Left lung (tissue), 10 donors: ENCODE measurements around the gene KIF3B. TPM values are rescaled to one million over a fixed set of nuclear protein-coding genes. Genes with fewer than 3 reads are reported as not detected.
A peak's percentile ranks its signal among the peaks of the same experiment; 100 is the strongest.
"Not testable (repeated sequence)": the region's sequence is repeated elsewhere in the genome, so short reads cannot be mapped to it uniquely, and the experiment has no call there.

ENCODE experiments used
- ATAC-seq: fragments of 200-7000 bp; cut with Tn5 transposase; one replicate; pipeline ENCODE4 v1.9.1; 2020; ENCODE audit warnings: moderate library complexity
- DNase-seq, 4 donors: peaks; one replicate each; pipeline ENCODE4 v3.0.0-alpha.2; 2013 to 2020
- H3K27ac ChIP-seq, 2 donors: fragments of 200-600 bp; sonication (generic) in 1 of 2; one replicate each; pipeline versions ENCODE4 v1.5.0 to v1.8.0; 2020 to 2021
- H3K27me3 ChIP-seq, 2 donors: fragments of 200-600 bp; sonication (generic) in 1 of 2; one replicate each; pipeline versions ENCODE4 v1.5.0 to v1.8.0; 2020 to 2021
- H3K36me3 ChIP-seq, 2 donors: fragments of 200-600 bp; sonication (generic) in 1 of 2; one replicate each; pipeline versions ENCODE4 v1.5.0 to v1.8.0; 2020 to 2021
- H3K4me1 ChIP-seq, 2 donors: fragments of 200-600 bp; one replicate each; pipeline ENCODE4 v1.8.0; 2021
- H3K4me3 ChIP-seq, 2 donors: fragments of 200-600 bp; sonication (generic) in 1 of 2; one replicate each; pipeline versions ENCODE4 v1.5.0 to v1.8.0; 2020 to 2021; ENCODE audit warnings: mild to moderate bottlenecking in 1 of 2
- H3K9me3 ChIP-seq, 2 donors: fragments of 200-600 bp; sonication (generic) in 1 of 2; one replicate each; pipeline versions ENCODE4 v1.5.0 to v1.8.0; 2020 to 2021
- CTCF ChIP-seq, 2 donors: fragments of 200-600 bp; sonication (generic) in 1 of 2; IDR thresholded peaks; one replicate each; pipeline versions ENCODE4 v1.5.0 to v1.8.0; 2021; ENCODE audit warnings: antibody characterized with exemption in 2 of 2
- intact Hi-C, 2 donors: fragments of 100-400 bp; cut with DNase I; formaldehyde crosslinking; loops; one replicate each; pipeline versions ENCODE4 v1.11.2 to v1.14.2; 2022
- polyA plus RNA-seq, 6 donors: library from polyadenylated mRNA; unstranded; fragments of 120-200 nt; gene quantifications; one replicate each; pipeline ENCODE4 v1.2.1, GENCODE V29; 2013; ENCODE audit not compliant: insufficient read length in 6 of 6
- total RNA-seq, 2 donors: library from RNA; stranded (reverse); fragmentation: NEBNext Ultra II Directional; extraction: Animal tissue kit (Norgen Biotek cat#: 25700); gene quantifications; one replicate each; pipeline ENCODE4 v1.2.1, GENCODE V29; 2021
- donor health status: DM: no; HTN: yes; CAD: no.
- donor health status: DM: no; HTN: no; CAD: no.

The KIF3B gene
- total and polyA plus RNA-seq, 8 donors = 22.9 to 34.6 (median 27.6) TPM

- peaks cover 8 to 47% of the 10 kb centered on the region in 2 donors for H3K4me1 ChIP-seq
- no peaks in the 10 kb centered on the region for H3K27me3 ChIP-seq
- TF ChIP-seq CTCF (IDR thresholded peaks at IDR 0.05) = no peak
- ATAC-seq (no peak), DNase-seq (no peak)
- H3K9me3 ChIP-seq = no peaks in the 10 kb centered on the region
- H3K36me3 ChIP-seq = no peaks in the 10 kb centered on the region
- intact Hi-C loops = no loop called here
- no peak overlapping the region for H3K4me3 ChIP-seq
- peak overlapping the region; percentile 46 to 57 for H3K27ac ChIP-seq
Measured at GRCh38 chr20:32337937-32338661, 60.6 kb downstream of the KIF3B start.

GRCh38 chr20:32338665-32339064 lies 61.2 kb downstream of the KIF3B start:
- Histone ChIP-seq H3K4me1 (peaks cover 8 to 42% of the 10 kb centered on the region in 2 donors), H3K27me3 (no peaks in the 10 kb centered on the region), H3K27ac (peak overlapping the region; percentile 46 to 57), H3K36me3 (no peaks in the 10 kb centered on the region), H3K9me3 (no peaks in the 10 kb centered on the region), H3K4me3 (no peak overlapping the region)
- ATAC-seq (peak; percentile 73), DNase-seq (peak in 1 of 4 donors; percentile 74)
- no peak for TF ChIP-seq CTCF (IDR thresholded peaks at IDR 0.05)
- intact Hi-C loops = no loop called here

GRCh38 chr20:32339116-32339515 lies 61.7 kb downstream of the KIF3B start:
- Histone ChIP-seq H3K27me3 (no peaks in the 10 kb centered on the region), H3K4me1 (peaks cover 7 to 37% of the 10 kb centered on the region in 2 donors), H3K27ac (peak overlapping the region; percentile 46 to 57), H3K36me3 (no peaks in the 10 kb centered on the region), H3K9me3 (no peaks in the 10 kb centered on the region), H3K4me3 (no peak overlapping the region)
- ATAC-seq = peak; percentile 78
- intact Hi-C loops = no loop called here
- no peak for TF ChIP-seq CTCF (IDR thresholded peaks at IDR 0.05)
- DNase-seq = peak in 1 of 4 donors; percentile 41

GRCh38 chr20:32341053-32341452 lies 63.6 kb downstream of the KIF3B start:
- H3K27ac ChIP-seq, H3K27me3 ChIP-seq, H3K4me3 ChIP-seq, DNase-seq, ATAC-seq, intact Hi-C loops, H3K36me3 ChIP-seq, H3K9me3 ChIP-seq: not testable (repeated sequence)
- H3K4me1 ChIP-seq = peaks cover 3 to 25% of the 10 kb centered on the region in 2 donors

- H3K27me3 ChIP-seq = no peaks in the 10 kb centered on the region
- H3K4me1 ChIP-seq = peaks cover 0 to 9% of the 10 kb centered on the region in 2 donors
- intact Hi-C loops = no loop called here
- H3K36me3 ChIP-seq = no peaks in the 10 kb centered on the region
- no peak overlapping the region for H3K27ac ChIP-seq
- no peak overlapping the region for H3K4me3 ChIP-seq
- ATAC-seq (peak; percentile 21), DNase-seq (no peak)
- TF ChIP-seq CTCF (IDR thresholded peaks at IDR 0.05) = no peak
- H3K9me3 ChIP-seq = no peaks in the 10 kb centered on the region
Measured at GRCh38 chr20:32343439-32343838, 66.0 kb downstream of the KIF3B start.
